GM18511 (cell line): Measurements from ENCODE around the gene SIRT4.

Experiments used
- ATAC-seq: cut with Tn5 transposase; IDR thresholded peaks from one replicate; pipeline ENCODE4 v1.9.1; 2021; ENCODE audit warnings: mild to moderate bottlenecking, moderate library complexity; ENCODE audit not compliant: unreplicated experiment

Gene SIRT4

GRCh38 chr12:120278137-120279069, 23.7 kb upstream of the SIRT4 start:
- ATAC-seq: no peak

GRCh38 chr12:120283318-120283717, 18.8 kb upstream of the SIRT4 start:
- ATAC-seq: no peak

- ATAC-seq: no peak
These were observed 17.7 kb upstream of the SIRT4 start for GRCh38 chr12:120284381-120284780.

GRCh38 chr12:120286768-120287490, 15.2 kb upstream of the SIRT4 start:
- ATAC-seq: no peak

- no peak for ATAC-seq
These were observed 14.6 kb upstream of the SIRT4 start for GRCh38 chr12:120287491-120287890.

- no peak for ATAC-seq
These were observed 11.4 kb upstream of the SIRT4 start for GRCh38 chr12:120290609-120291305.

GRCh38 chr12:120292411-120292660, 9.8 kb upstream of the SIRT4 start:
- ATAC-seq: peak; percentile 12

- ATAC-seq: peak; percentile 56
These were observed 9.2 kb upstream of the SIRT4 start, which contains the start of gene RNU4-1 for GRCh38 chr12:120292661-120293531. Gene RNU4-1, minus strand, starts transcription at chr12:120293237.

- ATAC-seq: no peak
These were observed 12.1 kb downstream of the SIRT4 start for GRCh38 chr12:120314220-120314619.

- ATAC-seq: no peak
These were observed 14.7 kb downstream of the SIRT4 start for GRCh38 chr12:120316798-120317223.

- peak; percentile 99 for ATAC-seq
These were observed 15.3 kb downstream of the SIRT4 start for GRCh38 chr12:120317224-120318105.

- ATAC-seq: no peak
These were observed 19.5 kb downstream of the SIRT4 start for GRCh38 chr12:120321382-120322202.

- ATAC-seq: no peak
These were observed 21.7 kb downstream of the SIRT4 start for GRCh38 chr12:120323772-120324171.

- ATAC-seq: no peak
These were observed 22.8 kb downstream of the SIRT4 start for GRCh38 chr12:120324841-120325417.

GRCh38 chr12:120327593-120327992, 25.5 kb downstream of the SIRT4 start, which contains the start of gene PLA2G1B:
Gene PLA2G1B, minus strand, starts transcription at chr12:120327779. Its CDS starts 26 bp downstream, at chr12:120327753.
- ATAC-seq: no peak

GRCh38 chr12:120328228-120328627, 26.1 kb downstream of the SIRT4 start:
- ATAC-seq: no peak

GRCh38 chr12:120331390-120331789, 29.3 kb downstream of the SIRT4 start:
- no peak for ATAC-seq

GRCh38 chr12:120332041-120332440, 29.9 kb downstream of the SIRT4 start:
- ATAC-seq: no peak
